Measurements from ENCODE around the gene AFF1. TPM values are rescaled to one million over a fixed set of nuclear protein-coding genes. Genes with fewer than 3 reads are reported as not detected.
"Not testable (repeated sequence)": the region's sequence is repeated elsewhere in the genome, so short reads cannot be mapped to it uniquely, and the experiment has no call there.

The AFF1 gene
- total RNA-seq, 2 experiments from 2014 or later = 46.6 to 50.6 TPM

DNA sequence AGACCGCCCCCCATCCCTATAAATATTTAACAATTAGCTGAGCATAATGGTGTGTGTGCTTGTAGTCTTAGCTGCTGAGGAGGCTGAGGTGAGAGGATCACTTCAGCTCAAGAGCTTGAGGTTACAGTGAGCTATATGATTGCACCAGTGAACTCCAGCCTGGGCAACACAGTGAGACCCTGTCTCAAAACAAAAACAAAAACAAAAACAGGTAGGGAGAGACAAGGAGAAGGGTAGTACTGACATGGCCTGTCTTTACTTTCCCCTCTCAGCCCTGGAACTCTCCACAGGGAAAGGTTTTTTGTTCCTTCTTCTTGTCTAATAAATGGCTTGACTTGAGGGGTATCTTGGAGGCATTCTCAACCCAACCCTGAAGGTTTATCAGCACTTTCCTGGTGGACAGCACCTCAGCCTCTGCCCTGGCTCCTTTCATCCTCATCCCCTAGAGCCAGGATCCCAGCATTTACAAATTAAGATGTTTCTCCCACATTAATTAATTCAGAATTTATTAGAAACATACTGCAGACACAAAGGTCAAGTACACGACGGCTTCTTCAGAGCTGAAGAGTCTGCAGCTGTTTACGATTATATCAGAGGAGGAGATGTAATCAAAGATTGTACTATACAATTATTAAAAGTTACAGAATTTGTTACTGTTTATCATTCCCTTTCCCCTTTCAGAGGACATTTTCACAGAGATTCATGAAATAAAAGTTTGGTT is 131.8 kb downstream of the AFF1 start:
- Mint-ChIP-seq H3K27me3 (ENCODE audit: low read depth) (no peaks in the 10 kb centered on the region), H3K27ac (no peak overlapping the region), H3K4me1 (ENCODE audit: low read depth) (peaks cover 13% of the 10 kb centered on the region), H3K36me3 (ENCODE audit: low read depth) (peaks cover 7% of the 10 kb centered on the region), H3K9me3 (no peaks in the 10 kb centered on the region), H3K4me3 (no peak overlapping the region)
- intact Hi-C loops (cut with micrococcal nuclease) = no loop called here
- no peak for DNase-seq
- CTCF ChIA-PET = no interaction called here

GRCh38 chr4:87067124-87067885 is 132.5 kb downstream of the AFF1 start:
- intact Hi-C loops (cut with micrococcal nuclease) = no loop called here
- CTCF ChIA-PET = no interaction called here

GRCh38 chr4:87068583-87069021 is 133.8 kb downstream of the AFF1 start:
- intact Hi-C loops (cut with micrococcal nuclease) = no loop called here
- H3K4me1 Mint-ChIP-seq (ENCODE audit: low read depth) = peaks cover 27% of the 10 kb centered on the region
- no peaks in the 10 kb centered on the region for H3K27me3 Mint-ChIP-seq (ENCODE audit: low read depth)
- CTCF ChIA-PET = interaction anchor here (0.8 kb wide), 1 partner anchor 146 kb away, joined by 3 read pairs; no protein-coding TSS in a partner anchor
- H3K9me3 Mint-ChIP-seq = peaks cover 2% of the 10 kb centered on the region
- H3K36me3 Mint-ChIP-seq (ENCODE audit: low read depth) = peaks cover 2% of the 10 kb centered on the region
- no peak overlapping the region for H3K4me3 Mint-ChIP-seq
- H3K27ac Mint-ChIP-seq = no peak overlapping the region
- DNase-seq = no peak

More at GRCh38 chr4:87067124-87067885, 132.5 kb downstream of the AFF1 start:
- H3K27ac Mint-ChIP-seq = no peak overlapping the region
- no peak overlapping the region for H3K4me3 Mint-ChIP-seq
- DNase-seq = no peak
- H3K9me3 Mint-ChIP-seq = peaks cover 2% of the 10 kb centered on the region
- peaks cover 15% of the 10 kb centered on the region for H3K4me1 Mint-ChIP-seq (ENCODE audit: low read depth)
- H3K36me3 Mint-ChIP-seq (ENCODE audit: low read depth) = peaks cover 2% of the 10 kb centered on the region
- no peaks in the 10 kb centered on the region for H3K27me3 Mint-ChIP-seq (ENCODE audit: low read depth)

- CTCF ChIA-PET = interaction anchor here (0.8 kb wide), 1 partner anchor 147 kb away, joined by 3 read pairs; no protein-coding TSS in a partner anchor
- Mint-ChIP-seq H3K9me3 (peaks cover 2% of the 10 kb centered on the region), H3K36me3 (ENCODE audit: low read depth) (peaks cover 2% of the 10 kb centered on the region), H3K27me3 (ENCODE audit: low read depth) (no peaks in the 10 kb centered on the region), H3K27ac (no peak overlapping the region), H3K4me3 (no peak overlapping the region), H3K4me1 (ENCODE audit: low read depth) (peaks cover 33% of the 10 kb centered on the region)
- intact Hi-C loops (cut with micrococcal nuclease) = no loop called here
- no peak for DNase-seq
Measured at GRCh38 chr4:87069037-87069742, 134.4 kb downstream of the AFF1 start.

DNA sequence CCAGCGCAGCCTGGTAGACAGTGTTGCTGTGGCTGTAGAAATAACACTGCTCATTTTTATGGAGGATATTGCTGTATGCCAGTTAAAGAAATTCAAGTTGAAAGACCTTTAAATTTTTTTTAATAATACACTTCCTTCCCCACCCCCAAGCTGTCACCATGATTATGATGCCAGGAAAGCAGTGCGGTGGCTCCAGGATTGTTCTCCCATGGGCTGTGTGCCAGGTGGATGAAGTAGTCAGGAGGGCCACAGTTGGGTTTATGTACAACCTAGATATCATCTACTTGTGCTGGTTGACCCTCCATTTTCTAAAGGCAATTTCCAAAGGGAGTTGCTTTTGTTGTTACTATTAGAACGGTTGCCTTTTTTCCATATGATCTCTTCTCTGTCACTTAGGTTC is 136.6 kb downstream of the AFF1 start:
- CTCF ChIA-PET = no interaction called here
- no peak for DNase-seq
- no peak overlapping the region for H3K27ac Mint-ChIP-seq
- H3K27me3 Mint-ChIP-seq (ENCODE audit: low read depth) = no peaks in the 10 kb centered on the region
- H3K4me3 Mint-ChIP-seq = no peak overlapping the region
- intact Hi-C loops (cut with micrococcal nuclease) = no loop called here
- peaks cover 2% of the 10 kb centered on the region for H3K36me3 Mint-ChIP-seq (ENCODE audit: low read depth)
- peaks cover 40% of the 10 kb centered on the region for H3K4me1 Mint-ChIP-seq (ENCODE audit: low read depth)
- peaks cover 2% of the 10 kb centered on the region for H3K9me3 Mint-ChIP-seq

- H3K27me3 Mint-ChIP-seq (ENCODE audit: low read depth); H3K4me3 Mint-ChIP-seq; H3K27ac Mint-ChIP-seq; DNase-seq; CTCF ChIA-PET; H3K36me3 Mint-ChIP-seq (ENCODE audit: low read depth); H3K9me3 Mint-ChIP-seq; intact Hi-C loops (cut with micrococcal nuclease): not testable (repeated sequence)
- peaks cover 40% of the 10 kb centered on the region for H3K4me1 Mint-ChIP-seq (ENCODE audit: low read depth)
Measured at GRCh38 chr4:87072545-87072944, 137.7 kb downstream of the AFF1 start.

DNA sequence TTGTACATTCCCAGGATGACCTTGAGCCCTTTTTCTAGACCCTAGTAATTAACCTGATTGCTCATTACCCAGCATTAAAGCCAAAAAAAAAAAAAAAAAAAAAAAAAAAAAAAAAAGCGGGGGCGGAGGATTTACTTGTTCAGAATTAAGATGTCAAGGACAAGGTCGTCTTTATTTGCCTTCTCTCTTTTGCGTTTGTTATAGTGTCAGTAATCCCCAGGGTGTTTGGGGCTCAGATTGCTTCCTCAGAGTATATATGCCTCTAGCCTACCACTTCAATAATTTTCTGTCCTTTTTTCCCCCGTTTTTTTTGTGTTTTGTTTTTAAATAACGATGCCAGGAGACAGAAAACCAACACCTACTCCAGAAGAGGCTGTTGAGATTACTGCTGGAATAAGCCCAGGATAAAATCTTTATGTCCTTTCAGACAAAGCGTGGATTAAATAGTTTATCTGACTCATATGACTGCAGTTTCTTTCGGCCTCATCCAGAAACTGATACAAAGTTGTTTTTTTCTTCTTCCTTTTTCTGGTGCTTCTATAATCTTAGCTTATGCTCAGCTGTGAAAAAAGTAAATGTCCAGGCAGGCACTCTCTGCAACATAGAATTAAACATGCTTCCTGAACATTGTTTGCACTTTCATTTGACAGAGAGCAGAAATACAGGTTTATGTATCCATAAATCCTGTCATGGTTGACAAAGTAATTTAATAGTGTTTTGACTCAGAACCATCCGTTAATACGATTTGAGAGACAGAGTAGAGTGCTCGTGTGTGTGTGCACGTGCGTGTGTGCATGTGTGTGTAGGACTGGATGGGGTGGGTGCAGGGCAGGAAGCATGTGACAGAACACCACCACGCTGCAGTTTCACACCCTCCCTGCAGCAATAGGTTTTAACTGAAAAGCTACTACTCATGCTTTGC is 138.6 kb downstream of the AFF1 start:
- DNase-seq = peak; percentile 77
- Mint-ChIP-seq H3K27me3 (ENCODE audit: low read depth) (no peaks in the 10 kb centered on the region), H3K4me3 (peak overlapping the region; percentile 55), H3K36me3 (ENCODE audit: low read depth) (peaks cover 2% of the 10 kb centered on the region), H3K27ac (peak overlapping the region; percentile 67), H3K4me1 (ENCODE audit: low read depth) (peaks cover 44% of the 10 kb centered on the region), H3K9me3 (peaks cover 2% of the 10 kb centered on the region)
- CTCF ChIA-PET = interaction anchor here (0.7 to 1.9 kb wide), 4 partner anchors 16 to 150 kb away, joined by 3 to 11 read pairs (median 6); no protein-coding TSS in a partner anchor
- intact Hi-C loops (cut with micrococcal nuclease) = loop anchor here (1.0 kb wide), 5 partner anchors 15 to 137 kb away; no protein-coding TSS in a partner anchor

- peak overlapping the region; percentile 67 for H3K27ac Mint-ChIP-seq
- H3K9me3 Mint-ChIP-seq = peaks cover 2% of the 10 kb centered on the region
- peak; percentile 27 for DNase-seq
- intact Hi-C loops (cut with micrococcal nuclease) = loop anchor here (1.0 kb wide), 2 partner anchors 16 to 29 kb away; no protein-coding TSS in a partner anchor
- peaks cover 2% of the 10 kb centered on the region for H3K36me3 Mint-ChIP-seq (ENCODE audit: low read depth)
- H3K27me3 Mint-ChIP-seq (ENCODE audit: low read depth) = no peaks in the 10 kb centered on the region
- peak overlapping the region; percentile 55 for H3K4me3 Mint-ChIP-seq
- CTCF ChIA-PET = interaction anchor here (0.7 to 1.9 kb wide), 4 partner anchors 15 to 151 kb away, joined by 3 to 11 read pairs (median 6); no protein-coding TSS in a partner anchor
- peaks cover 44% of the 10 kb centered on the region for H3K4me1 Mint-ChIP-seq (ENCODE audit: low read depth)
Measured at GRCh38 chr4:87074121-87074488, 139.3 kb downstream of the AFF1 start.

DNA sequence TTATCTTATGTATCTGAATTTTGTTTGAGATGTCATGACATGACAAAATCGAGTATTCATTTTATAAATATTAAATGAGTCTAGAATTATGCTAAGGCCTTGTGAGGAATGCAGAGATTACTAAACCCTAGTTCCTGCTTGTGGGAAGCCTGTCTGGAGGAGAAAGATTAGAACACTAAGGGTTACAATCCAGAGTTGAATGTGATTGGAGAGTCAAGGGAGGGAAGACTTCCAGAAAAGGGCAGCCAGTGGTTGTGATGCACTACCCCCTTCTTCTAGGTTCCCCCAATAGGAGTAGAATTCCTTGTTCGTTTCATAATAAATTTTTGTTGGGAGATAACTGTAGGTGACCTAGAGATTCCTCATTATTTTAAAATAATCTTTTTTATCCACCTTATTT is 141.1 kb downstream of the AFF1 start:
- Mint-ChIP-seq H3K36me3 (ENCODE audit: low read depth) (peaks cover 2% of the 10 kb centered on the region), H3K27ac (no peak overlapping the region), H3K27me3 (ENCODE audit: low read depth) (no peaks in the 10 kb centered on the region), H3K4me3 (no peak overlapping the region), H3K9me3 (peaks cover 2% of the 10 kb centered on the region), H3K4me1 (ENCODE audit: low read depth) (peaks cover 45% of the 10 kb centered on the region)
- CTCF ChIA-PET = interaction anchor here (1.3 kb wide), 1 partner anchor 140 kb away, joined by 3 read pairs; no protein-coding TSS in a partner anchor
- intact Hi-C loops (cut with micrococcal nuclease) = no loop called here
- DNase-seq = no peak

DNA sequence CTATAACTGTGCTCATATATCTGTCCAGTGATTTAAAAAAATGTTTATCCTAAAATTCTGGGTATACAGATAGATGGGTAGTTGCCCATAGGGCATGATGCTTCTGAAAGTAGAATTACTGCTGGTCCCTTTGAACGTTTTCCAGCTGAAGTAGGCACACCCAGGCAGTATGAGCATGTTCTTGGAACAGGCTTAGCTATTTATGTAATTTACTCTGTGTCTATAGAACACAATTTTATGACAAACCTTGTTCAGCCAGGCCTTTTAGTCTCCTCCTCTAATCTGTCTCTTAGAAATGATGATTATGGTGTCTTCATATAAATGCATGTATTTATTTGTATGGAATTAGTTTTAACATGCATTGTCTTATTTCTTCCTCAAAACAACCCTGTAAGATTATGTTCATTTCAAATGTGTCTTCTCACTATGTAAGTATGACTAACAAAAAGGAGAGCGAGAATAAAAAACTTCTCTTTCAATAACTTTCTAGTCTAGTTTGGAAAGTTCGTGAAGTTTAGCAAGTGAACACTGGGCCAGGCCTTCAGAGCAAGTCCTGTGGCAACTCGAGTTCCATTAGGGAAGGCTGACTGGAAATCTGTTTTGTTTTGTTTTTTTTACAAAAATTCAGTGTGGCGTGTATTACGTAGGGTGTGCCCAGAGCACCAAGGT is 142.0 kb downstream of the AFF1 start:
- Mint-ChIP-seq H3K27me3 (ENCODE audit: low read depth) (no peaks in the 10 kb centered on the region), H3K27ac (no peak overlapping the region), H3K36me3 (ENCODE audit: low read depth) (peaks cover 4% of the 10 kb centered on the region), H3K4me3 (no peak overlapping the region), H3K4me1 (ENCODE audit: low read depth) (peaks cover 41% of the 10 kb centered on the region), H3K9me3 (no peaks in the 10 kb centered on the region)
- intact Hi-C loops (cut with micrococcal nuclease) = no loop called here
- CTCF ChIA-PET = interaction anchor here (1.3 kb wide), 1 partner anchor 141 kb away, joined by 3 read pairs; no protein-coding TSS in a partner anchor
- DNase-seq = no peak

Data from activated naive CD4-positive, alpha-beta T cell treated with anti-CD3 and anti-CD28 coated beads for 36 hours (primary cell).